H7 (cell line): ENCODE data around the gene IL1RL2. TPM values are rescaled to one million over a fixed set of nuclear protein-coding genes. Genes with fewer than 3 reads are reported as not detected.

ENCODE experiments used
- total RNA-seq: library from RNA; depleted of rRNA; stranded (reverse); fragments of >200 nt; shearing (Covaris generic); gene quantifications from 2 replicates; pipeline ENCODE4 v1.2.3, GENCODE V29; 2014; rRNA removed

The IL1RL2 gene
- total RNA-seq, 1 experiment from 2014 or later, result not detected

Other genes with a start within 250 kb of the IL1RL2 start
- 0.17 and 0.44 TPM in 2 replicates for gene IL1R2, start 195.1 kb upstream of the IL1RL2 start, total RNA-seq
- gene IL1R1, start 44.3 kb upstream of the IL1RL2 start, total RNA-seq, result 0.04 and 1.0 TPM in 2 replicates
- gene IL1RL1, start 124.5 kb downstream of the IL1RL2 start, total RNA-seq, result not detected in 2 replicates
- 0.41 and 0.42 TPM in 2 replicates for gene IL18R1, start 168.8 kb downstream of the IL1RL2 start, total RNA-seq
- not detected in 2 replicates for gene IL18RAP, start 236.1 kb downstream of the IL1RL2 start, total RNA-seq